Panc1 (cell line): Measurements from ENCODE around the gene SLC16A3. TPM values are rescaled to one million over a fixed set of nuclear protein-coding genes. Genes with fewer than 3 reads are reported as not detected.

ENCODE experiments used
- ATAC-seq: fragments of 200-7000 bp; cut with Tn5 transposase; 2 replicates; pipeline ENCODE4 v1.9.1; 2020; ENCODE audit warnings: mild to moderate bottlenecking, moderate library complexity
- BruUV-seq: library from RNA; stranded (reverse); fragments of 400-500 nt; replicated peaks from 2 replicates; lab custom pipeline; 2021; lab: Mats Ljungman, UMichigan
- CTCF ChIA-PET: fragments of 300-600 bp; sonication (Branson Sonifier 250); formaldehyde crosslinking; loops from one replicate; lab custom pipeline; 2022; ENCODE audit warnings: antibody characterized with exemption; lab: Charles Lee
- POLR2A ChIA-PET: fragments of 300-600 bp; sonication (Branson Sonifier 250); formaldehyde crosslinking; loops from one replicate; lab custom pipeline; 2022; ENCODE audit warnings: antibody characterized with exemption; lab: Charles Lee
- DNase-seq: peaks from one replicate; pipeline ENCODE4 v3.0.0-alpha.2; 2010; ENCODE audit warnings: low read depth, low spot score
- H3K27ac ChIP-seq: 2 replicates; pipeline ENCODE4 v1.5.1; 2011; ENCODE audit warnings: mild to moderate bottlenecking, low read length, inconsistent platforms
- H3K27me3 ChIP-seq: fragments of 200-500 bp; sonication (Bioruptor generic); 2 replicates; pipeline ENCODE4 v1.6.0; 2014; ENCODE audit warnings: low read length, inconsistent platforms; ENCODE audit not compliant: control insufficient read depth, insufficient read depth
- H3K36me3 ChIP-seq: fragments of 200-500 bp; sonication (Bioruptor generic); 2 replicates; pipeline ENCODE4 v1.5.1; 2014; ENCODE audit warnings: inconsistent platforms, mild to moderate bottlenecking, low read length, moderate library complexity; ENCODE audit not compliant: control insufficient read depth, insufficient read depth
- H3K4me1 ChIP-seq: 2 replicates; pipeline ENCODE4 v1.5.1; 2011; ENCODE audit warnings: inconsistent platforms, mild to moderate bottlenecking, low read length, moderate library complexity; ENCODE audit not compliant: control insufficient read depth, insufficient read depth
- H3K4me3 ChIP-seq, 2 experiments: 2 replicates each; pipeline ENCODE4 v1.5.1; 2011 to 2012; ENCODE audit warnings: low read depth in 2 of 2, low read length in 2 of 2, mild to moderate bottlenecking in 2 of 2, inconsistent platforms in 1 of 2, moderate library complexity in 1 of 2
- H3K9me3 ChIP-seq: fragments of 200-500 bp; sonication (Bioruptor generic); 2 replicates; pipeline ENCODE4 v1.5.1; 2014; ENCODE audit warnings: low read depth, mild to moderate bottlenecking, inconsistent platforms, low read length, moderate library complexity; ENCODE audit not compliant: control insufficient read depth, insufficient read depth
- CTCF ChIP-seq: fragments of 450-650 bp; IDR thresholded peaks from 2 replicates; pipeline ENCODE4 v1.5.1; 2017; ENCODE audit warnings: mild to moderate bottlenecking
- POLR2AphosphoS5 ChIP-seq: IDR thresholded peaks from 2 replicates; pipeline ENCODE4 v1.6.1; 2012; ENCODE audit warnings: mild to moderate bottlenecking, low read depth, low read length, moderate library complexity
- REST ChIP-seq, 2 experiments: IDR thresholded peaks; 2 replicates each; pipeline ENCODE4 v1.6.1; 2011 to 2012; ENCODE audit warnings: low read depth in 2 of 2, control low read depth in 1 of 2, low read length in 1 of 2, mild to moderate bottlenecking in 1 of 2, moderate library complexity in 1 of 2; ENCODE audit not compliant: insufficient read depth in 1 of 2
- SIN3A ChIP-seq: IDR thresholded peaks from 2 replicates; pipeline ENCODE4 v1.6.1; 2012; ENCODE audit warnings: low read depth, mild to moderate bottlenecking, low read length, moderate library complexity, borderline replicate concordance; ENCODE audit not compliant: insufficient read depth
- TCF7L2 ChIP-seq: IDR thresholded peaks from 2 replicates; pipeline ENCODE4 v1.6.1; 2011; ENCODE audit warnings: mild to moderate bottlenecking, low read depth, low read length, inconsistent platforms
- in situ Hi-C: cut with HindIII; loops from 2 replicates; pipeline ENCODE4 v1.10.0; 2016; ENCODE audit warnings: low sequenced_read_pairs, low pct_unique_long_range_greater_than_20kb
- intact Hi-C: fragments of 100-400 bp; cut with micrococcal nuclease; formaldehyde crosslinking; loops from one replicate; pipeline ENCODE4 v1.10.0; 2022; ENCODE audit not compliant: unreplicated experiment
- total RNA-seq: library from RNA; stranded (reverse); gene quantifications from one replicate; pipeline ENCODE4 v1.2.1, GENCODE V29; 2021; ENCODE audit not compliant: unreplicated experiment

Gene SLC16A3
- total RNA-seq, 1 experiment from 2014 or later: 581 TPM

GRCh38 chr17:82244413-82245133 lies 15.7 kb downstream of the SLC16A3 start:
- DNase-seq: no peak
- in situ Hi-C loops: no loop called here
- Histone ChIP-seq H3K27me3 (no peaks in the 10 kb centered on the region), H3K27ac (peak overlapping the region; percentile 95), H3K4me3 (no peak overlapping the region), H3K4me1 (peaks cover 77% of the 10 kb centered on the region), H3K9me3 (no peaks in the 10 kb centered on the region), H3K36me3 (no peaks in the 10 kb centered on the region; the same call in 1 of the 2 replicates)
- POLR2A ChIA-PET: no interaction called here
- TF ChIP-seq SIN3A: peak; percentile 72
- TF ChIP-seq TCF7L2: no peak
- peak; percentile 90 for TF ChIP-seq CTCF
- peak; percentile 32; the same call in 1 of the 2 replicates for TF ChIP-seq POLR2AphosphoS5
- no peak for TF ChIP-seq REST (IDR thresholded peaks at IDR 0.05; ENCODE audit: insufficient read depth in 1 of 2, low read depth in 2 of 2, low read length in 1 of 2)
- ATAC-seq: no peak
- intact Hi-C loops: loop anchor here (5.0 kb wide), 2 partner anchors 78 to 93 kb away; no protein-coding TSS in a partner anchor
- CTCF ChIA-PET: no interaction called here
- BruUV-seq: no TSS peak

- intact Hi-C loops: no loop called here
- no TSS peak for BruUV-seq
Measured at GRCh38 chr17:82245134-82246039, 16.5 kb downstream of the SLC16A3 start.

More at GRCh38 chr17:82245134-82246039, 16.5 kb downstream of the SLC16A3 start:
- ATAC-seq (no peak), DNase-seq (no peak)
- Histone ChIP-seq H3K4me3 (no peak overlapping the region), H3K9me3 (no peaks in the 10 kb centered on the region), H3K4me1 (peaks cover 69% of the 10 kb centered on the region), H3K27ac (peak overlapping the region; percentile 95; the same call in 1 of the 2 replicates), H3K36me3 (no peaks in the 10 kb centered on the region; the same call in 1 of the 2 replicates), H3K27me3 (no peaks in the 10 kb centered on the region)
- in situ Hi-C loops: no loop called here
- CTCF ChIA-PET: no interaction called here
- POLR2A ChIA-PET: interaction anchor here (0.6 kb wide), 1 partner anchor 96 kb away, joined by 17 read pairs; no protein-coding TSS in a partner anchor
- TF ChIP-seq REST (IDR thresholded peaks at IDR 0.05; ENCODE audit: insufficient read depth in 1 of 2, low read depth in 2 of 2, low read length in 1 of 2) (no peak), POLR2AphosphoS5 (peak; percentile 16; the same call in 1 of the 2 replicates)
